ENCODE data around the gene AGTPBP1. TPM values are rescaled to one million over a fixed set of nuclear protein-coding genes. Genes with fewer than 3 reads are reported as not detected.

AGTPBP1 gene
- total RNA-seq, 3 donors from 2014 or later (not counting 1 experiment from before 2014, with no cell fraction given) = 140 to 150 (median 140) TPM

- H3K9me3 ChIP-seq (ENCODE audit: control insufficient read depth, insufficient read depth, low read length) = no peaks in the 10 kb centered on the region
- H3K36me3 ChIP-seq (ENCODE audit: control insufficient read depth, insufficient read depth, low read length) = peaks cover 23% of the 10 kb centered on the region
- Mint-ChIP-seq H3K4me3 (no peak overlapping the region), H3K9me3 (no peaks in the 10 kb centered on the region), H3K4me1 (peaks cover 8 to 11% of the 10 kb centered on the region in 2 donors), H3K36me3 (no peaks in the 10 kb centered on the region), H3K27ac (peak overlapping the region; percentile 13 to 59), H3K27me3 (ENCODE audit: low read depth in 2 of 2) (no peaks in the 10 kb centered on the region)
- intact Hi-C loops (cut with micrococcal nuclease) = loop anchor here (10.0 kb wide), 1 partner anchor 192 kb away; no protein-coding TSS in a partner anchor
- H3K27ac ChIP-seq (ENCODE audit: low read length) = no peak overlapping the region
- WGBS (ENCODE audit: insufficient coverage) = no CpG with 5 or more reads among the region's 1 CpG
- TF ChIP-seq, protein P1, sequence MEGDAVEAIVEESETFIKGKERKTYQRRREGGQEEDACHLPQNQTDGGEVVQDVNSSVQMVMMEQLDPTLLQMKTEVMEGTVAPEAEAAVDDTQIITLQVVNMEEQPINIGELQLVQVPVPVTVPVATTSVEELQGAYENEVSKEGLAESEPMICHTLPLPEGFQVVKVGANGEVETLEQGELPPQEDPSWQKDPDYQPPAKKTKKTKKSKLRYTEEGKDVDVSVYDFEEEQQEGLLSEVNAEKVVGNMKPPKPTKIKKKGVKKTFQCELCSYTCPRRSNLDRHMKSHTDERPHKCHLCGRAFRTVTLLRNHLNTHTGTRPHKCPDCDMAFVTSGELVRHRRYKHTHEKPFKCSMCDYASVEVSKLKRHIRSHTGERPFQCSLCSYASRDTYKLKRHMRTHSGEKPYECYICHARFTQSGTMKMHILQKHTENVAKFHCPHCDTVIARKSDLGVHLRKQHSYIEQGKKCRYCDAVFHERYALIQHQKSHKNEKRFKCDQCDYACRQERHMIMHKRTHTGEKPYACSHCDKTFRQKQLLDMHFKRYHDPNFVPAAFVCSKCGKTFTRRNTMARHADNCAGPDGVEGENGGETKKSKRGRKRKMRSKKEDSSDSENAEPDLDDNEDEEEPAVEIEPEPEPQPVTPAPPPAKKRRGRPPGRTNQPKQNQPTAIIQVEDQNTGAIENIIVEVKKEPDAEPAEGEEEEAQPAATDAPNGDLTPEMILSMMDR (IDR thresholded peaks at IDR 0.05) = no peak
- DNase-seq (no peak), ATAC-seq (no peak)
- no peaks in the 10 kb centered on the region for H3K4me1 ChIP-seq (ENCODE audit: control insufficient read depth, insufficient read depth, low read length)
- no peak overlapping the region for H3K4me3 ChIP-seq (ENCODE audit: low read length)
- H3K27me3 ChIP-seq (ENCODE audit: control insufficient read depth, insufficient read depth, low read length) = no peaks in the 10 kb centered on the region
These were observed 124.5 kb downstream of the AGTPBP1 start for GRCh38 chr9:85617141-85617670.

- Mint-ChIP-seq H3K4me3 (no peak overlapping the region), H3K36me3 (no peaks in the 10 kb centered on the region), H3K4me1 (peaks cover 0 to 5% of the 10 kb centered on the region in 2 donors), H3K27me3 (ENCODE audit: low read depth in 2 of 2) (no peaks in the 10 kb centered on the region), H3K9me3 (no peaks in the 10 kb centered on the region), H3K27ac (peak overlapping the region in 1 of 2 donors; percentile 13)
- no CpG with 5 or more reads among the region's 1 CpG for WGBS (ENCODE audit: insufficient coverage)
- Histone ChIP-seq H3K4me3 (ENCODE audit: low read length) (no peak overlapping the region), H3K27me3 (ENCODE audit: control insufficient read depth, insufficient read depth, low read length) (no peaks in the 10 kb centered on the region), H3K27ac (ENCODE audit: low read length) (no peak overlapping the region), H3K4me1 (ENCODE audit: control insufficient read depth, insufficient read depth, low read length) (no peaks in the 10 kb centered on the region), H3K36me3 (ENCODE audit: control insufficient read depth, insufficient read depth, low read length) (peaks cover 23% of the 10 kb centered on the region), H3K9me3 (ENCODE audit: control insufficient read depth, insufficient read depth, low read length) (no peaks in the 10 kb centered on the region)
- TF ChIP-seq, protein P1 (IDR thresholded peaks at IDR 0.05) = no peak
- ATAC-seq = no peak
- intact Hi-C loops (cut with micrococcal nuclease) = loop anchor here (10.0 kb wide), 1 partner anchor 191 kb away; no protein-coding TSS in a partner anchor
- DNase-seq = no peak
These were observed 126.0 kb downstream of the AGTPBP1 start for GRCh38 chr9:85615792-85616191.

GRCh38 chr9:85610074-85610860 is 131.5 kb downstream of the AGTPBP1 start:
- intact Hi-C loops (cut with micrococcal nuclease) = loop anchor here (1.0 to 10.0 kb wide), 3 partner anchors 185 to 1213 kb away; no protein-coding TSS in a partner anchor
- H3K36me3 Mint-ChIP-seq = no peaks in the 10 kb centered on the region
- TF ChIP-seq, protein P1 (IDR thresholded peaks at IDR 0.05) = peak; percentile 83
- Histone ChIP-seq H3K36me3 (ENCODE audit: control insufficient read depth, insufficient read depth, low read length) (peaks cover 3% of the 10 kb centered on the region), H3K9me3 (ENCODE audit: control insufficient read depth, insufficient read depth, low read length) (no peaks in the 10 kb centered on the region), H3K4me3 (ENCODE audit: low read length) (no peak overlapping the region), H3K27ac (ENCODE audit: low read length) (peak overlapping the region; percentile 42), H3K27me3 (ENCODE audit: control insufficient read depth, insufficient read depth, low read length) (no peaks in the 10 kb centered on the region), H3K4me1 (ENCODE audit: control insufficient read depth, insufficient read depth, low read length) (no peaks in the 10 kb centered on the region)
- ATAC-seq (peak; percentile 90 to 99 (median 97)), DNase-seq (peak in 1 of 2 donors; percentile 86)
- H3K4me1 Mint-ChIP-seq = peaks cover 11 to 12% of the 10 kb centered on the region in 2 donors
- H3K27ac Mint-ChIP-seq = peak overlapping the region; percentile 67 to 86
- WGBS (ENCODE audit: insufficient coverage) = 76% methylated on average over 4 of the region's 4 CpGs
- H3K4me3 Mint-ChIP-seq = no peak overlapping the region
- H3K9me3 Mint-ChIP-seq = no peaks in the 10 kb centered on the region
- H3K27me3 Mint-ChIP-seq (ENCODE audit: low read depth in 2 of 2) = no peaks in the 10 kb centered on the region

Measured in natural killer cell (primary cell).